ENCODE measurements around the gene EHD1. TPM values are rescaled to one million over a fixed set of nuclear protein-coding genes. Genes with fewer than 3 reads are reported as not detected.

Gene EHD1
- total and polyA plus RNA-seq, 9 of the 15 experiments (the other 6 are each of a cell fraction or from before 2014, with no cell fraction given) = 0.46 to 65.0 (median 16.4) TPM

DNA sequence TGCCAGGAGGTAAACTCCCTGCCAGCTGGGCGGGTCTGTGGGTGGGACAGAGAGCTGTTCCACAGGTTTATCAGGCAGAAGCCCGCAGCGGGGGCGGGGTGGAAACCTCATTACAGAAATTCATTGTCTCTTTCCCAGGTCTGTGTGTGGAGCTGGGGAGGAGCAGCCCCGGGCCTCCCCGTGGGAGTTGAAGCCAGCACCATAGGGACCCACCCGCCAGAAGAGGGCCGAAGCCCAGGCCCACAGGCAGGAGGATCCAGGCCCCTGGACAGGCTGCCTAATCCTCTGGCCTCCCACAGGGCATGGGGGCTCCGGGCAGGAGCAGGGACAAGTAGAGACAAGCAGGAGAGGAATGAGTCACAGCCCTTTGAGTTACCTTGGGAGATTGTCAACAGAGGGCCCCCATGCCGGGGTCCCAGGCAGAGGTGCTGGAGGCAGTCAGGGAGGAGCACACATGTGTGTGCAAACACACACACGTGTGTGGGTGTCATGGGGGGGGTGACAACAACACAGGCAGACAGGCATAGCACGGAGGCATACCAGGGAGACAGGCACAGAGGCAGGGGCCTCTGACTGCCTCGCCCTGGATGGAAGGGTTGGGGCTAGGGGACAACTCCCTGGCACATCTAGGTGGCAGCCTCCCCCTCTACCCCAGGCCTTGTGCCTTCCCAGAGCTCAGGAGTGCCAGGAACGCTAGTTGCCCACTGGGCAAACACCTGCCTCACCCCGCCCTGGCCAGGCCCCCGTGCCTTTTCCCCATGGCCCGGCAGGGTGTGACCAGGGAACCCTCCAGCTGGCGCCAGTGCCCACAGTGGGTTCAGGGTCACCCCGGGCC lies 35.4 kb downstream of the EHD1 start (continued):
- TF ChIP-seq BACH1 (tag; IDR thresholded peaks at IDR 0.05) (no peak), ZFP1 (CRISPR knock-in tag; IDR thresholded peaks at IDR 0.05) (no peak), SAFB2 (IDR thresholded peaks at IDR 0.05; ENCODE audit: borderline replicate concordance, low read depth, low read length, severe bottlenecking) (no peak), FOXP1 (CRISPR knock-in tag; IDR thresholded peaks at IDR 0.05) (no peak), POLR2H (tag; IDR thresholded peaks at IDR 0.05; ENCODE audit: low read depth) (no peak), ZKSCAN1 (IDR thresholded peaks at IDR 0.05; ENCODE audit: low read depth, low read length) (no peak), CCNT2 (IDR thresholded peaks at IDR 0.05; ENCODE audit: borderline replicate concordance, extremely low read depth, insufficient read length, low read depth, low read length) (no peak), DPF2 (IDR thresholded peaks at IDR 0.05) (peak; percentile 58), COPS2 (conservative IDR thresholded peaks at IDR 0.05) (no peak), ZNF696 (CRISPR knock-in tag; conservative IDR thresholded peaks at IDR 0.05) (no peak), ZNF75A (CRISPR knock-in tag; IDR thresholded peaks at IDR 0.05) (no peak), MECOM (CRISPR knock-in tag; IDR thresholded peaks at IDR 0.05) (no peak), KAT2B (IDR thresholded peaks at IDR 0.05; ENCODE audit: low read depth, low read length) (no peak), ZFP30 (CRISPR knock-in tag; IDR thresholded peaks at IDR 0.05; ENCODE audit: borderline replicate concordance) (no peak), JUND (IDR thresholded peaks at IDR 0.05; ENCODE audit: borderline replicate concordance, low read depth, low read length) (peak; percentile 74), JUND (tag; IDR thresholded peaks at IDR 0.05; ENCODE audit: borderline replicate concordance, low read depth, low read length) (peak; percentile 30; the same call in 1 of the 3 replicates), SMARCE1 (IDR thresholded peaks at IDR 0.05) (peak; percentile 69), EP300 (IDR thresholded peaks at IDR 0.05; ENCODE audit: low read length) (no peak), SRSF3 (IDR thresholded peaks at IDR 0.05; ENCODE audit: insufficient read depth, low read length) (no peak)
- TF ChIP-seq, protein P1, sequence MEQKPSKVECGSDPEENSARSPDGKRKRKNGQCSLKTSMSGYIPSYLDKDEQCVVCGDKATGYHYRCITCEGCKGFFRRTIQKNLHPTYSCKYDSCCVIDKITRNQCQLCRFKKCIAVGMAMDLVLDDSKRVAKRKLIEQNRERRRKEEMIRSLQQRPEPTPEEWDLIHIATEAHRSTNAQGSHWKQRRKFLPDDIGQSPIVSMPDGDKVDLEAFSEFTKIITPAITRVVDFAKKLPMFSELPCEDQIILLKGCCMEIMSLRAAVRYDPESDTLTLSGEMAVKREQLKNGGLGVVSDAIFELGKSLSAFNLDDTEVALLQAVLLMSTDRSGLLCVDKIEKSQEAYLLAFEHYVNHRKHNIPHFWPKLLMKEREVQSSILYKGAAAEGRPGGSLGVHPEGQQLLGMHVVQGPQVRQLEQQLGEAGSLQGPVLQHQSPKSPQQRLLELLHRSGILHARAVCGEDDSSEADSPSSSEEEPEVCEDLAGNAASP (IDR thresholded peaks at IDR 0.05) = no peak

All from K562 (cell line).